Lung (tissue), 12 donors: ENCODE measurements around the gene TTC39C. TPM values are rescaled to one million over a fixed set of nuclear protein-coding genes. Genes with fewer than 3 reads are reported as not detected.
"Not testable (repeated sequence)": the region's sequence is repeated elsewhere in the genome, so short reads cannot be mapped to it uniquely, and the experiment has no call there.

Experiments
- ATAC-seq: fragments of 200-7000 bp; cut with Tn5 transposase; one replicate; pipeline ENCODE4 v1.9.1; 2020; ENCODE audit warnings: moderate number of reproducible peaks; ENCODE audit not compliant: insufficient read depth, low FRiP score
- DNase-seq, 3 donors: peaks; one replicate each; pipeline ENCODE4 v3.0.0-alpha.2; 2013 to 2017
- H3K27ac ChIP-seq, 2 donors: one replicate each; pipeline ENCODE4 v1.5.1; 2013; ENCODE audit warnings: mild to moderate bottlenecking in 2 of 2, moderate library complexity in 2 of 2, control low read depth in 1 of 2, inconsistent platforms in 1 of 2, low read depth in 1 of 2, low read length in 1 of 2
- H3K27me3 ChIP-seq, 3 donors: one replicate each; pipeline ENCODE4 v1.5.1; 2013; ENCODE audit warnings: low read length in 2 of 3; ENCODE audit not compliant: control insufficient read depth in 3 of 3, insufficient read depth in 3 of 3
- H3K36me3 ChIP-seq, 4 donors: one replicate each; pipeline ENCODE4 v1.5.1; 2013; ENCODE audit warnings: low read length in 4 of 4, mild to moderate bottlenecking in 1 of 4, moderate library complexity in 1 of 4; ENCODE audit not compliant: control insufficient read depth in 4 of 4, insufficient read depth in 4 of 4
- H3K4me1 ChIP-seq, 5 donors: one replicate each; pipeline ENCODE4 v1.5.1; 2013; ENCODE audit warnings: low read length in 5 of 5, mild to moderate bottlenecking in 2 of 5, moderate library complexity in 1 of 5; ENCODE audit not compliant: control insufficient read depth in 5 of 5, insufficient read depth in 5 of 5
- H3K4me3 ChIP-seq: one replicate; pipeline ENCODE4 v1.5.1; 2013; ENCODE audit warnings: mild to moderate bottlenecking, control low read depth, moderate library complexity
- H3K9ac ChIP-seq, 2 donors: one replicate each; pipeline ENCODE4 v1.5.1; 2013; ENCODE audit warnings: low read length in 2 of 2, control low read depth in 1 of 2; ENCODE audit not compliant: insufficient read depth in 1 of 2
- H3K9me3 ChIP-seq, 4 donors: one replicate each; pipeline ENCODE4 v1.5.1; 2013; ENCODE audit warnings: low read length in 3 of 4, mild to moderate bottlenecking in 1 of 4, moderate library complexity in 1 of 4; ENCODE audit not compliant: control insufficient read depth in 4 of 4, insufficient read depth in 3 of 4
- CTCF ChIP-seq: IDR thresholded peaks from 2 replicates; pipeline ENCODE4 v1.5.1; 2012; ENCODE audit warnings: mild to moderate bottlenecking; ENCODE audit errors: control extremely low read depth, extremely low read depth
- WGBS, 2 donors: extraction: QIAGEN DNeasy Blood & Tissue Kit; methylation state at CpG; one replicate each; pipeline ENCODE4 v1.1.7; 2013; 5-methylcytosine and 5-hydroxymethylcytosine counted together
- polyA plus RNA-seq, 2 donors: library from polyadenylated mRNA; stranded (reverse); fragments of 200-250 nt; gene quantifications; one replicate each; pipeline ENCODE4 v1.2.1, GENCODE V29; 2013
- total RNA-seq, 2 donors: library from RNA; depleted of rRNA in 1 of 2; stranded (reverse); fragments of >200 nt in 1 of 2; gene quantifications; one replicate each; pipeline ENCODE4 v1.2.1, GENCODE V29; 2014 to 2021
- donor health status: control.
- donor health status: control.
- donor health status: Bipolar disorder and iron deficiency.
- donor health status: healthy.
- donor health status: DM: yes; HTN: yes; CAD: no.

Gene TTC39C
- total and polyA plus RNA-seq, 4 donors: 6.0 to 33.5 (median 19.3) TPM

GRCh38 chr18:24071029-24071428 is 56.5 kb downstream of the TTC39C start:
- 85 to 88% methylated on average over 9 of the region's 9 CpGs for WGBS, 2 donors
- peaks cover 0 to 1% (median 0%) of the 10 kb centered on the region in 5 donors for H3K4me1 ChIP-seq
- peaks cover 0 to 6% (median 4%) of the 10 kb centered on the region in 4 donors for H3K36me3 ChIP-seq
- no peak overlapping the region for H3K27ac ChIP-seq
- DNase-seq (no peak), ATAC-seq (no peak)
- no peak overlapping the region for H3K9ac ChIP-seq
- H3K4me3 ChIP-seq: no peak overlapping the region
- H3K27me3 ChIP-seq: no peaks in the 10 kb centered on the region
- no peaks in the 10 kb centered on the region for H3K9me3 ChIP-seq
- TF ChIP-seq CTCF: no peak

GRCh38 chr18:24071779-24072178 is 57.2 kb downstream of the TTC39C start:
- Histone ChIP-seq H3K36me3 (peaks cover 0 to 6% (median 3%) of the 10 kb centered on the region in 4 donors), H3K27me3 (no peaks in the 10 kb centered on the region), H3K27ac (no peak overlapping the region), H3K4me3 (no peak overlapping the region), H3K4me1 (peaks cover 0 to 4% (median 0%) of the 10 kb centered on the region in 5 donors), H3K9me3 (no peaks in the 10 kb centered on the region), H3K9ac (no peak overlapping the region)
- ATAC-seq: no peak
- TF ChIP-seq CTCF: no peak
- no peak for DNase-seq

- no peak for ATAC-seq
- Histone ChIP-seq H3K4me1 (peaks cover 0 to 4% (median 0%) of the 10 kb centered on the region in 5 donors), H3K27me3 (no peaks in the 10 kb centered on the region), H3K9ac (no peak overlapping the region), H3K4me3 (no peak overlapping the region), H3K27ac (no peak overlapping the region), H3K36me3 (peaks cover 0 to 3% (median 0%) of the 10 kb centered on the region in 4 donors), H3K9me3 (no peaks in the 10 kb centered on the region)
- no peak for DNase-seq
- WGBS, 2 donors: 93 to 94% methylated on average over 1 of the region's 1 CpG
- no peak for TF ChIP-seq CTCF
These were observed 58.2 kb downstream of the TTC39C start for GRCh38 chr18:24072743-24073142.

- TF ChIP-seq CTCF: no peak
- Histone ChIP-seq H3K9me3 (no peaks in the 10 kb centered on the region), H3K4me1 (peaks cover 0 to 4% (median 1%) of the 10 kb centered on the region in 5 donors), H3K4me3 (no peak overlapping the region), H3K27me3 (no peaks in the 10 kb centered on the region), H3K36me3 (peaks cover 0 to 3% (median 0%) of the 10 kb centered on the region in 4 donors), H3K9ac (no peak overlapping the region), H3K27ac (no peak overlapping the region)
- DNase-seq (no peak), ATAC-seq (no peak)
These were observed 59.2 kb downstream of the TTC39C start for GRCh38 chr18:24073791-24074190.

- H3K9ac ChIP-seq, H3K27me3 ChIP-seq, DNase-seq, H3K4me1 ChIP-seq, H3K27ac ChIP-seq, H3K4me3 ChIP-seq, H3K9me3 ChIP-seq, H3K36me3 ChIP-seq, ATAC-seq: not testable (repeated sequence)
- WGBS, 2 donors: 97 to 98% methylated on average over 3 of the region's 4 CpGs
These were observed 60.2 kb downstream of the TTC39C start for GRCh38 chr18:24074757-24075156.
